Dedifferentiated amniotic fluid mesenchymal stem cell (primary cell): ENCODE measurements around the gene CDON.

ENCODE experiments used
- DNase-seq: peaks from one replicate; pipeline ENCODE4 v3.0.0-alpha.2; 2016; ENCODE audit errors: extremely low spot score

CDON gene

GRCh38 chr11:125944350-125945010 is 118.2 kb downstream of the CDON start:
- DNase-seq, result no peak

- no peak for DNase-seq
Observed at GRCh38 chr11:125943661-125944349, 118.9 kb downstream of the CDON start.

- DNase-seq, result no peak
Observed at GRCh38 chr11:125942771-125943428, 119.8 kb downstream of the CDON start.

GRCh38 chr11:125941619-125942611 is 120.8 kb downstream of the CDON start:
- DNase-seq, result no peak

- DNase-seq, result no peak
Observed at GRCh38 chr11:125941267-125941618, 121.4 kb downstream of the CDON start.

DNA sequence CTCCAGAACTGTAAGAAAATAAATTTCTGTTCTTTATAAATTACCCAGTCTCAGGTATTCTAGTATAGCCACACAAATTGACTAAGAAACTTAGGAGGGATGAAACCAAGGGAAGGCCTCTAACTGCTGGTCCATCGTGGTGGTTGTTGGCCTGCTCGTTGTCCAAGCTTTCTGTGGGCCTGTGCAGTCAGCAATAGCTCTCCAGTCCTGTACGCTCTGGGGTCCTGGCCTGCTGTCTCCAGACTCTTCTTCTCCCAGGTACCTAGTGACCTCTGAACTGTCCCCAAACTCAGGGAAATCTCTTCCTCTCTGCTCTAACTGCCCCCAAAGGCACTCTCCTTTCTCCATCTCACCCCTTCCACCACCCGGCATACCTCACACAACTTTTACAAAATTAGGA is 122.5 kb downstream of the CDON start:
- DNase-seq, result no peak

- no peak for DNase-seq
Observed at GRCh38 chr11:125939081-125939521, 123.6 kb downstream of the CDON start.

GRCh38 chr11:125938418-125938817 is 124.2 kb downstream of the CDON start:
- no peak for DNase-seq

GRCh38 chr11:125935618-125936199 is 127.0 kb downstream of the CDON start:
- DNase-seq, result no peak

DNA sequence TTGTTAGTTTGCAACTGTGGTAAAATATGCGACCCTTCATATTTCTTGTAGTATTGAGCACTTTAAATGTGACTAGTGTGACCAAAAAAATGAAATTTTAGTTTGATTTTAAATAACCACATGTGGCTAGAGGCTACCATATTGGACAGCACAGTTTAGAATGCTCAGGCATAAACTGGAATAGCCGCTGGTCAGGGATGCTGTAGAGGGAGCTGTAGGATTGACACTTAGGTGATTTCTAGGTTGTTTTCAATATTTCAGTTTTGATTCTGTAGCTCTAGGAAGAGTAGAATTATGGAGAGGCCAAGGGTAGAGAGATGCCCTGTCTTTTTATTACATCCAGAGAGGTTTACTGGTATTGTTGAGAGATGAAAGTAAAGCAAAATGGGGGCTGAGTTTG is 127.6 kb downstream of the CDON start:
- no peak for DNase-seq

DNA sequence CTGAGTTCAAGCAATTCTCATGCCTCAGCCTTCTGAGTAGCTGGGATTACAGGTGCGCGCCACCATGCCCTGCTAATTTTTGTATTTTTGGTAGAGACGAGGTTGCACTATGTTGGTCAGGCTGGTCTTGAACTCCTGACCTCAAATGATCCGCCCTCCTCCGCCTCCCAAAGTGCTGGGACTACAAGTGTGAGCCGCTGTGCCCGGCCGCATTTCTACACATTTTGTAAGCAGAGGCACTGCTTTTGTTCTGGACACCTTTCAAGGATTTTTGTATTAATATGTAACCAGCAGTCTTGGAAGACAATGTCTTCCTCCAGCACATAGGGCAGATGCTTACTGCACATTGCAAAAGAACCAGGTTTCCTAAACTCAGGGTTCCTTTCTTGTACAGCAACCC is 128.2 kb downstream of the CDON start:
- DNase-seq, result no peak

- DNase-seq, result no peak
Observed at GRCh38 chr11:125933030-125933813, 129.4 kb downstream of the CDON start.

DNA sequence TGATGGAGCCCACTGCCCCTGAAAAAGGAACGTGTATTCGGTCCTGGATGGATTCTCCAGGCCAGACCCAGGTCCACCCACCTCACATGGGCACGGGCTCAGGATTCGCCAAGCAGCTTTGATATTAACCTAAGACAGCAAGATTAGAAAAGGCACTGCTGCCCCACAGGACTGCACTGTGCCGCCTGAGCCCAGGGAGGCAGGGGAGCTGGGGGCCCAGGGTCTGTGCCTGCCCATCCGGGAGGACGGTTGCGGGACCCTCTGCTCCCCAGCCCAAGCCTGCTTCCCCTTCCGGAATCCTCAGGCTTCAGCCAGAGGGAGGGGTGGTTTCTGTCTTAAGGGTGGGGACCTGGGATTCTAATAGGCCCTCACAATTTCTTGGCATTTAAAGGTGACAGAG is 130.4 kb downstream of the CDON start:
- DNase-seq, result no peak

DNA sequence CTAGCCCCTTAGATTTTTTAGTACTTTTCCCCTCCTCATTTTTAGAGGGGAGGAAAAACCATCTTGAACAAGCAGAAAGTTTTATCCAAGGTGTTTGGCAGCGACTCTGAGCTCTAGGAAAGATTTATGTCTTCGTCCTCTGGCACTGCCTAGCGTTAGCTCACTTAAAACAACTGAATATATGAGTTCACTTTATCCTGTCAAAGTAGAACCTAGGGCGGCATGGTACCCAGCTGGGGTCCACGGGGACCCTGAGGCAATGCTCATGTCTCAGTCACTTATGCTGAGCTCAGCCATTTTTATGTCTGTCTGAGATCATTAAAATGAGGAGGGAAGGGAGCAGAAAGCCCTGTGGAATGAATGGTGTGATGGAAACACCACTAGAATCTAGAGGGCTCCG is 131.0 kb downstream of the CDON start:
- DNase-seq, result no peak

DNA sequence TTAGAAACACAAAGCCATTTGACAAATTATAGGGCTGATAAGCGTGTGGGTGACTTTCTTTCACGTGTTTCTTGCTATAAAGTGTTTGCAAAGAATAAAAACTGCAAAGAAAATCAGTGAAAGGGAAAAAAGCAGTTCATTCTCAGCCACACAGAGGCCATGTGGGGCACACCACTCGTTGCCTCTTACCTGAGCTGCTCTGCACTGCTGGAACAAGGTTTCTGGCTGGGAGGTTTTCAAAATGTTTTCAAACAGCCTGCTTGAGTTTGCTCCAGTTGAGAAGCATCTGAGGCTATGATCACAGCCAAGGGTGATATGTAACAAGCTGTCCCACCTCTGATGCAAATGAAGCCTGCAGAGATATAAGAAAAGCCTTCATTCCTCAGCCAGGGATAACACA is 131.6 kb downstream of the CDON start:
- DNase-seq, result no peak

- no peak for DNase-seq
Observed at GRCh38 chr11:125930076-125930450, 132.6 kb downstream of the CDON start.

DNA sequence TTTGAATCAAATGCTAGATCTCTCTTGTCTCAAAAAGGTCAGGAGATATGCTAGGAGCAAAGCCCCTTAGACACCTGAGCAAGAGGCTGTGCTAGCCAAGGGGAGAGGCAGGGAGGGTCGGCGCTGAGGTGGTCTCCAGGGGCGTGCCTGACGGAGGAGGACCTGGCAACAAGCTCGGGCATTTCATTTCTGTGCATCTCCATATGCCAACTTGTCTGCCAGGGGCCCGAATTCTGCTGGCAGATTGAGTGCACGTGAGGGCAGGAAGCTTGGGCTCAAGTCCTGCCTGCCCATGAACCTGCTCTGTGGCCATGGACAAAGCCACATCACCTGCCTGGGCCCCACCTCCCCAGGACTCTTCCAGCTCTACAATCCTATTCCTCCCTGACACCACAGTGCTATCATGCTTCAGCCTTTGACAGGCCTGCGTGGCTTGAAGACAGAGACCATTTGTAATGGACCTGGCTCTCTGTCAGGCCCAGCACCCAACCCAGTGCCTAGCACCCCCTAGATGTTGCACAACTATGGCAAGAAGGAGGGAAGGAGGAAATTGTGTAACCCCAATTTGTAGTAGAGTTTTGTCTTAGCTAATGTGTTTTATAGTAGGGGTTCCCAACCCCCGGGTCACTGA is 133.1 kb downstream of the CDON start:
- no peak for DNase-seq

DNA sequence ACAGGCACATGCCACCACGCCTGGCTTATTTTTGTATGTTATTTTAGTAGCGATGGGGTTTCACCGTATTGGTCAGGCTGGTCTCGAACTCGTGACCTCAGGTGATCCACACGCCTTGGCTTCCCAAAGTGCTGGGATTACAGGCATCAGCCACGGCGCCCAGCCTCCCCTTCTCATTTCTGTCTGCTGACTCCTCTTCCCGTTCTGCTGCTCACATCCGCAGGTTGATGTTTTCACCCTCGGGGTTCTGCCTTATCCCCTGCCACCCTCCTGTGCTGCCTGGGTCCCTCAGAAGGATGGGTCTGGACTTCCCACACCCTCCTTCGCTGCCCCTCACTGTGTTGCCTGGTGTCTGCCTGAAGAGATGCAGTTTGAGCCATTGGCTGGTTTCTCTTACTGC is 136.0 kb downstream of the CDON start:
- no peak for DNase-seq

DNA sequence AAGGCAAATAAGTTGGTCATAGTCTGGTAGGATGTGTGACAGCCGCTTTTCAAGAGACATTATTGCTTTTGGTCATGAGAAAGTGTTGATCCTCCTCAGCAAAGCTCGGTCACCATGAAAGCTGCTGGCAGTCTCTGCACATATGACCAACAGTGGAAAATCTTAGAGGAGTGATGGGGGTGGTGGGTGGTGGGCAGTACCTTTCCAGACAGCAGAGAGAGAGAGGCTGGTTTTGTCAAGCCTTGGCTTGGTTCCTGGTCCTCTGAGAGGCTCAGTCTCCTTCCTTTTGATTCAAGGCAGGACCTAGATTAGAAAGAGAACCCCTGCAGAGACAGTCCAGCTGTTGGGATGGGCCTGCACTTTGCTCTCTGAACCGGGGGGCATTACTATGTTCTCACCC is 136.9 kb downstream of the CDON start:
- no peak for DNase-seq

GRCh38 chr11:125925247-125925740 is 137.4 kb downstream of the CDON start:
- no peak for DNase-seq
